GM23248 (cell line): Measurements from ENCODE around the gene ZG16B. TPM values are rescaled to one million over a fixed set of nuclear protein-coding genes. Genes with fewer than 3 reads are reported as not detected.

ENCODE experiments used
- DNase-seq: peaks from one replicate; pipeline ENCODE4 v3.0.0-alpha.2; 2015
- H2AFZ ChIP-seq: fragments of 200-600 bp; sonication (generic); 2 replicates; pipeline ENCODE4 v1.6.1; 2016; ENCODE audit warnings: antibody characterized with exemption
- H3F3A ChIP-seq: fragments of 200-600 bp; sonication (generic); 2 replicates; pipeline ENCODE4 v1.6.1; 2016; ENCODE audit warnings: mild to moderate bottlenecking, antibody characterized with exemption, mixed run types; ENCODE audit not compliant: insufficient read depth
- H3K27ac ChIP-seq: fragments of 200-600 bp; sonication (generic); 2 replicates; pipeline ENCODE4 v1.5.1; 2016; ENCODE audit warnings: mild to moderate bottlenecking
- H3K27me3 ChIP-seq: fragments of 200-600 bp; sonication (generic); replicated peaks from 2 replicates; pipeline ENCODE4 v1.6.1; 2016; ENCODE audit warnings: mild to moderate bottlenecking; ENCODE audit not compliant: insufficient read depth
- H3K36me3 ChIP-seq: fragments of 200-600 bp; sonication (generic); 2 replicates; pipeline ENCODE4 v1.6.1; 2016; ENCODE audit warnings: low read depth, mild to moderate bottlenecking
- H3K4me1 ChIP-seq: fragments of 200-600 bp; sonication (generic); 2 replicates; pipeline ENCODE4 v1.6.1; 2016; ENCODE audit warnings: mild to moderate bottlenecking; ENCODE audit not compliant: insufficient read depth
- H3K4me2 ChIP-seq: fragments of 200-600 bp; sonication (generic); one replicate; pipeline ENCODE4 v1.6.1; 2016; ENCODE audit warnings: mild to moderate bottlenecking; ENCODE audit not compliant: unreplicated experiment
- H3K4me3 ChIP-seq: fragments of 200-600 bp; sonication (generic); 2 replicates; pipeline ENCODE4 v1.5.1; 2016; ENCODE audit warnings: mild to moderate bottlenecking
- H3K79me2 ChIP-seq: fragments of 200-600 bp; sonication (generic); 2 replicates; pipeline ENCODE4 v1.6.1; 2016; ENCODE audit warnings: mild to moderate bottlenecking; ENCODE audit not compliant: insufficient read depth
- H3K9ac ChIP-seq: fragments of 200-600 bp; sonication (generic); 2 replicates; pipeline ENCODE4 v1.6.1; 2016; ENCODE audit warnings: mild to moderate bottlenecking
- H3K9me2 ChIP-seq: fragments of 200-600 bp; sonication (generic); 2 replicates; pipeline ENCODE4 v1.6.1; 2016; ENCODE audit warnings: mixed run types, mild to moderate bottlenecking, moderate library complexity; ENCODE audit not compliant: insufficient read depth
- H3K9me3 ChIP-seq: fragments of 200-600 bp; sonication (generic); one replicate; pipeline ENCODE4 v1.6.1; 2017; ENCODE audit warnings: low read depth
- H4K20me1 ChIP-seq: fragments of 200-600 bp; sonication (generic); 2 replicates; pipeline ENCODE4 v1.6.0; 2016; ENCODE audit not compliant: insufficient read depth
- EZH2 ChIP-seq: fragments of 200-600 bp; sonication (generic); IDR thresholded peaks from 2 replicates; pipeline ENCODE4 v1.6.1; 2018; ENCODE audit warnings: antibody characterized with exemption, mild to moderate bottlenecking; ENCODE audit not compliant: insufficient read depth, poor library complexity, severe bottlenecking
- EZH2phosphoT487 ChIP-seq: fragments of 200-600 bp; sonication (generic); IDR thresholded peaks from 2 replicates; pipeline ENCODE4 v1.6.1; 2018; ENCODE audit warnings: antibody characterized with exemption, moderate library complexity, mild to moderate bottlenecking, low read depth; ENCODE audit not compliant: insufficient read depth
- WGBS, 2 experiments: methylation state at CpG; one replicate each; pipeline ENCODE4 v1.1.6; 2015 to 2017; ENCODE audit warnings: low lambda C conversion rate in 2 of 2, low coverage in 1 of 2; ENCODE audit errors: missing lambda C conversion rate in 2 of 2; 5-methylcytosine and 5-hydroxymethylcytosine counted together
- in situ Hi-C: fragments of 300-500 bp; cut with MboI; formaldehyde crosslinking; loops from 2 replicates; pipeline ENCODE4 v1.15.0; 2020
- polyA plus RNA-seq: library from polyadenylated mRNA; unstranded; fragments of >200 nt; fragmentation: Nextera tagmentation; extraction: Ambion mirVana; gene quantifications from 2 replicates; pipeline ENCODE4 v1.2.1, GENCODE V29; 2016
- total RNA-seq: library from RNA; depleted of rRNA; stranded (reverse); fragments of >200 nt; shearing (Covaris generic); gene quantifications from 2 replicates; pipeline ENCODE4 v1.2.3, GENCODE V29; 2014

The ZG16B gene
- total and polyA plus RNA-seq, 2 experiments from 2014 or later, result not detected

DNA sequence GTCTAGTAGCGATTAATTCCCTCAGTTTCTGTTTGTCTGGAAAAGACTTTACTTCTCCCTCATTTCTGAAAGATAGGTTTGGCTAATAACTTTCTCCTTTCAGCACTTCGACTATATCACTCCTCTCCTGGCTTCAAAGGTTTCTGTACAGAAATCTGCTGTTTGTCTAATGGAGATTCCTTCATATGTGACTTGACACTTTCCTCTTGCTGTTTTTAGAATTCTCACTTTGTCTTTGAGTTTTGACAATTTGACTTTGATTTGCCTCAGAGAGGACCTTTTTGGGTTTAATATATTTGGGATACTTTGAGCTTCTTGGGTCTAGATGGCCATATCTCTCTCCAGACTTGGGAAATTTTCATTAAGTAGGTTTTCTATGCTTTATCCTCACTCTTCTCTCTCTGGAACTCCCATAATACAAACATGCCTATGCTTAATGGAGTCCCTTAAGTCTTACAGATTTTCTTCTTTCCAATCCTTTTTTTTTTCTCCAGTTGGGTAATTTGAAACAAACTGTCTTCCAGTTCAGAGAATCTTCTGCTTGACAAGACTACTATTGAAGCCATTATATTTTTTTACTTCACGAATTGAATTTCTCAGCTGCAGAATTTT, 20.8 kb upstream of the ZG16B start:
- no peaks in the 10 kb centered on the region for H4K20me1 ChIP-seq
- H3F3A ChIP-seq, result no peaks in the 10 kb centered on the region
- H2AFZ ChIP-seq, result no peak overlapping the region
- no peaks in the 10 kb centered on the region for H3K9me2 ChIP-seq
- 44% methylated on average over 3 of the region's 3 CpGs for WGBS, 2 experiments
- DNase-seq, result no peak
- H3K9me3 ChIP-seq, result no peaks in the 10 kb centered on the region
- H3K4me2 ChIP-seq, result no peak overlapping the region
- TF ChIP-seq EZH2phosphoT487, result no peak
- no peak for TF ChIP-seq EZH2
- peaks cover 44% of the 10 kb centered on the region; the same call in 1 of the 2 replicates for H3K27me3 ChIP-seq
- in situ Hi-C loops, result no loop called here
- H3K79me2 ChIP-seq, result no peaks in the 10 kb centered on the region
- no peaks in the 10 kb centered on the region for H3K36me3 ChIP-seq
- H3K4me1 ChIP-seq, result no peaks in the 10 kb centered on the region
- no peak overlapping the region for H3K9ac ChIP-seq
- no peak overlapping the region for H3K27ac ChIP-seq
- H3K4me3 ChIP-seq, result no peak overlapping the region

DNA sequence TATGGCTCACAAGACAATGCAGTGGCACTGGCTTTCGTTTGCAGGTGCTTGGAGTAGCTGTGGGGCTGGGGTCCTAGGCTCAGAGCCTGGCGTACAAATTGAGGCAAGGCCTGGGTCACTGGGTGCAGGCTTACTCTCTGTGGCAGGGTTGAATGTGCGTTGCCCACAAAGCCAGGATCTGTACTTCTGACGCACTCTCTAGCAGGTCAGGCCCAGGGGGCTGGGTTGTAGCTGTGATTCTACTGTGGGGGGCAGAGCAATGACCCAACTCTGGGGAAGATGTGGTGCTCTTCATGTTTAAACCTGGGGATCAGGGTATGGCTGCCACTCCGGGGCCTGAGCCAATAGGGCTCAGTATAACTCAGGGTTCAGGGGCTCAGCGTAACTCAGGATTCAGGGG, 19.5 kb upstream of the ZG16B start:
- H3K27ac ChIP-seq, result no peak overlapping the region
- no peak overlapping the region for H2AFZ ChIP-seq
- no peaks in the 10 kb centered on the region for H3F3A ChIP-seq
- no peak overlapping the region for H3K4me2 ChIP-seq
- H4K20me1 ChIP-seq, result no peaks in the 10 kb centered on the region
- no peaks in the 10 kb centered on the region for H3K9me2 ChIP-seq
- in situ Hi-C loops, result no loop called here
- H3K4me3 ChIP-seq, result no peak overlapping the region
- no peaks in the 10 kb centered on the region for H3K36me3 ChIP-seq
- no peaks in the 10 kb centered on the region for H3K4me1 ChIP-seq
- DNase-seq, result no peak
- no peak overlapping the region for H3K9ac ChIP-seq
- H3K79me2 ChIP-seq, result no peaks in the 10 kb centered on the region
- TF ChIP-seq EZH2, result no peak
- TF ChIP-seq EZH2phosphoT487, result no peak
- no peaks in the 10 kb centered on the region for H3K9me3 ChIP-seq
- 60 to 62% methylated on average over 5 to 6 of the region's 6 CpGs for WGBS, 2 experiments
- peaks cover 44% of the 10 kb centered on the region; the same call in 1 of the 2 replicates for H3K27me3 ChIP-seq

DNA sequence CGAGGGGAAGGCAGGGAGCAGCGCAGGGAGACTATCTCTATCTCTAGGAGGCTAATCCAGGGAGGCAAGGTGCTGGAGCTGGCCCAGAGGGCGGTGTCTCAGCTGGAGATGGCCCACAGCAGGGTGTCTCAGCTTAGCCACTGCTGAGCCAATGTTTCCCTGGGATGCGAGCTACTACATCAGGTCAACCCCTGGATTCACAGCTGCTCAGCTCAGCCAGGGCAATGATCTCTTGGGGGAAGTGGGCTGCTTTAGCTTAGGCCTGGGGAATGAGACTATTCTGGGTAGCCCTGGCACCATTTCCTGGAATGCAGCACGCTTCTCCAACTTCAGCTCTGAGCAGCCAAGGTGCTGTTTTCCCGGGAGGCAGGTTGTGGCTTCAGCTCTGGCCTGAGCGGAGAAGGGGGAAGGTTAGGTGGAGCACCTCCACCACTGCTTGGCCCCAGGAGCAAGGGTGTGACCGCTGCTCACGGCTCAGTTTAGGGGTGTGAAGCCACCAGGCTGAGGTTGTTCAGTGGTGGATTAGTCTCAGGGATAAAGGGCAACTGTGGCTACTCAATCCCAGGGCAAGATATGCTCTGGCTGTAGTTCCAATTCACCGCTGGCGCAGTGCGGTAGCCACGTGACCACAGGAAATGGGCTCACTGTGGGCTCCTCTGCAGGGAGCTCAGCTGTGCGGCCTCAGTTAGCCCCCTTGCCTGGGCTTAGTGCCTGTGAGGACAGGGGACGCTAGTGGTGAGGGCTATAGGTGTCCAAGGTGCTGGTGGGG, 18.2 kb upstream of the ZG16B start:
- H3K27ac ChIP-seq, result no peak overlapping the region
- no peaks in the 10 kb centered on the region for H3K36me3 ChIP-seq
- in situ Hi-C loops, result no loop called here
- H4K20me1 ChIP-seq, result no peaks in the 10 kb centered on the region
- no peak for TF ChIP-seq EZH2phosphoT487
- TF ChIP-seq EZH2, result no peak
- 56 to 57% methylated on average over 15 of the region's 15 CpGs for WGBS, 2 experiments
- H3K9ac ChIP-seq, result no peak overlapping the region
- H3K4me1 ChIP-seq, result no peaks in the 10 kb centered on the region
- no peaks in the 10 kb centered on the region for H3K79me2 ChIP-seq
- DNase-seq, result no peak
- no peaks in the 10 kb centered on the region for H3K9me2 ChIP-seq
- no peaks in the 10 kb centered on the region for H3F3A ChIP-seq
- H3K9me3 ChIP-seq, result no peaks in the 10 kb centered on the region
- H3K4me3 ChIP-seq, result no peak overlapping the region
- H2AFZ ChIP-seq, result no peak overlapping the region
- peaks cover 48% of the 10 kb centered on the region; the same call in 1 of the 2 replicates for H3K27me3 ChIP-seq
- no peak overlapping the region for H3K4me2 ChIP-seq

DNA sequence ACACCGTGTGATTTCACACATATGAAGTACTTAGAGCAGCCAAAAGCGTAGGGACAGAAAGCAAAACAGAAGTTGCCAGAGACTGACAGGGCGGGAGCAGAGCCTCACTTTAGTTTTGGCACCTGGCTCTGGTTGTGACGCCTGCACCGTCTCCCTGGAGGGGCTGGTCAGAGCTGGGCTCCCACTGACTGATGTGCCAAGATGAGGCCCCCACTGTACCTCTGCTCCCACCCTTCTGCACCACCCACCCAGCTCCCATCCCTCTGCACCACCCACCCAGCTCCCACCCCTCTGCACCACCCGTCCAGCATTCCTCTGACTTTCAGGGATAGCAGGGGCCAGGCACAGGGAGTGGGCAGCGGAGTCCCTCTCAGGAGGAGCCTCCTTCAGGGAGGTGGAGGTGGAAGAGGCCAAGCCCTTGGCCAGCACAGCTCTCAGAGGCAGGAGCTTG, 16.3 kb upstream of the ZG16B start:
- no peak for DNase-seq
- in situ Hi-C loops, result no loop called here
- no peaks in the 10 kb centered on the region for H3K79me2 ChIP-seq
- WGBS, 2 experiments, result 19% methylated on average over 6 to 7 of the region's 7 CpGs
- H3K27me3 ChIP-seq, result peaks cover 39% of the 10 kb centered on the region; the same call in 1 of the 2 replicates
- no peak overlapping the region for H3K4me3 ChIP-seq
- no peaks in the 10 kb centered on the region for H3K4me1 ChIP-seq
- TF ChIP-seq EZH2phosphoT487, result no peak
- no peak for TF ChIP-seq EZH2
- H3K9me3 ChIP-seq, result no peaks in the 10 kb centered on the region
- H3K36me3 ChIP-seq, result no peaks in the 10 kb centered on the region
- H2AFZ ChIP-seq, result no peak overlapping the region
- no peaks in the 10 kb centered on the region for H3K9me2 ChIP-seq
- H3K9ac ChIP-seq, result no peak overlapping the region
- no peak overlapping the region for H3K4me2 ChIP-seq
- H3K27ac ChIP-seq, result no peak overlapping the region
- no peaks in the 10 kb centered on the region for H4K20me1 ChIP-seq
- H3F3A ChIP-seq, result no peaks in the 10 kb centered on the region
